NT2/D1 (cell line): ENCODE results near the gene ARHGEF33.

Experiments used
- DNase-seq: peaks from one replicate; pipeline ENCODE4 v3.0.0-alpha.2; 2011; ENCODE audit warnings: low read depth, low spot score
- H3K27me3 ChIP-seq: 2 replicates; pipeline ENCODE4 v1.6.0; 2011; ENCODE audit warnings: mild to moderate bottlenecking; ENCODE audit not compliant: insufficient read length, insufficient read depth
- H3K36me3 ChIP-seq: 2 replicates; pipeline ENCODE4 v1.6.1; 2011; ENCODE audit warnings: mild to moderate bottlenecking, low read length, mixed read lengths; ENCODE audit not compliant: insufficient read depth, insufficient read length
- H3K4me1 ChIP-seq: 2 replicates; pipeline ENCODE4 v1.5.1; 2011; ENCODE audit not compliant: insufficient read depth, insufficient read length
- H3K4me3 ChIP-seq: 2 replicates; pipeline ENCODE4 v1.5.1; 2011; ENCODE audit warnings: low read depth; ENCODE audit not compliant: insufficient read length
- H3K9ac ChIP-seq: 2 replicates; pipeline ENCODE4 v1.6.0; 2011; ENCODE audit warnings: low read depth; ENCODE audit not compliant: insufficient read length
- H3K9me3 ChIP-seq: 2 replicates; pipeline ENCODE4 v1.5.1; 2011; ENCODE audit warnings: mild to moderate bottlenecking, low read length; ENCODE audit not compliant: insufficient read depth
- SUZ12 ChIP-seq: IDR thresholded peaks from 2 replicates; pipeline ENCODE4 v1.6.1; 2011; ENCODE audit not compliant: insufficient read length, insufficient read depth; ENCODE audit errors: extremely low read depth
- YY1 ChIP-seq: IDR thresholded peaks from 2 replicates; pipeline ENCODE4 v1.6.1; 2011; ENCODE audit not compliant: insufficient read length, insufficient read depth
- ZNF274 ChIP-seq: IDR thresholded peaks from 2 replicates; pipeline ENCODE4 v1.6.1; 2011; ENCODE audit warnings: mild to moderate bottlenecking, low read depth, low read length

ARHGEF33 gene

GRCh38 chr2:38966006-38966405 lies 76.3 kb downstream of the ARHGEF33 start:
- no peak overlapping the region for H3K9ac ChIP-seq
- H3K36me3 ChIP-seq: no peaks in the 10 kb centered on the region
- no peak for DNase-seq
- H3K4me1 ChIP-seq: no peaks in the 10 kb centered on the region
- no peaks in the 10 kb centered on the region for H3K9me3 ChIP-seq
- TF ChIP-seq SUZ12 (no peak), ZNF274 (no peak), YY1 (no peak)
- H3K4me3 ChIP-seq: no peak overlapping the region
- no peaks in the 10 kb centered on the region for H3K27me3 ChIP-seq

- DNase-seq: peak; percentile 20
- H3K4me3 ChIP-seq: no peak overlapping the region
- no peaks in the 10 kb centered on the region for H3K9me3 ChIP-seq
- no peaks in the 10 kb centered on the region for H3K27me3 ChIP-seq
- no peaks in the 10 kb centered on the region for H3K36me3 ChIP-seq
- H3K4me1 ChIP-seq: no peaks in the 10 kb centered on the region
- H3K9ac ChIP-seq: no peak overlapping the region
- TF ChIP-seq ZNF274 (no peak), YY1 (no peak), SUZ12 (no peak)
Observed at GRCh38 chr2:38966678-38967077, 77.0 kb downstream of the ARHGEF33 start.

GRCh38 chr2:38968021-38968420 lies 78.3 kb downstream of the ARHGEF33 start:
- no peak overlapping the region for H3K9ac ChIP-seq
- no peaks in the 10 kb centered on the region for H3K9me3 ChIP-seq
- no peaks in the 10 kb centered on the region for H3K27me3 ChIP-seq
- TF ChIP-seq SUZ12: no peak
- TF ChIP-seq YY1: no peak
- TF ChIP-seq ZNF274: no peak
- H3K4me1 ChIP-seq: no peaks in the 10 kb centered on the region
- no peak for DNase-seq
- no peak overlapping the region for H3K4me3 ChIP-seq
- H3K36me3 ChIP-seq: no peaks in the 10 kb centered on the region

GRCh38 chr2:38971377-38971776 lies 81.7 kb downstream of the ARHGEF33 start:
- Histone ChIP-seq H3K36me3 (no peaks in the 10 kb centered on the region), H3K27me3 (no peaks in the 10 kb centered on the region), H3K9ac (no peak overlapping the region), H3K4me1 (no peaks in the 10 kb centered on the region), H3K9me3 (no peaks in the 10 kb centered on the region), H3K4me3 (no peak overlapping the region)
- TF ChIP-seq ZNF274 (no peak), YY1 (no peak), SUZ12 (no peak)
- DNase-seq: no peak

- no peak overlapping the region for H3K4me3 ChIP-seq
- TF ChIP-seq SUZ12 (no peak), ZNF274 (no peak), YY1 (no peak)
- H3K9me3 ChIP-seq: no peaks in the 10 kb centered on the region
- no peaks in the 10 kb centered on the region for H3K4me1 ChIP-seq
- no peak for DNase-seq
- no peaks in the 10 kb centered on the region for H3K27me3 ChIP-seq
- no peak overlapping the region for H3K9ac ChIP-seq
- no peaks in the 10 kb centered on the region for H3K36me3 ChIP-seq
Observed at GRCh38 chr2:38973266-38973665, 83.6 kb downstream of the ARHGEF33 start.

GRCh38 chr2:38975042-38975441 lies 85.4 kb downstream of the ARHGEF33 start:
- Histone ChIP-seq H3K36me3 (no peaks in the 10 kb centered on the region), H3K4me1 (no peaks in the 10 kb centered on the region), H3K4me3 (no peak overlapping the region), H3K9ac (no peak overlapping the region), H3K27me3 (no peaks in the 10 kb centered on the region), H3K9me3 (no peaks in the 10 kb centered on the region)
- TF ChIP-seq SUZ12 (no peak), YY1 (no peak), ZNF274 (no peak)
- no peak for DNase-seq

GRCh38 chr2:38977047-38977446 lies 87.4 kb downstream of the ARHGEF33 start:
- Histone ChIP-seq H3K9ac (no peak overlapping the region), H3K9me3 (no peaks in the 10 kb centered on the region), H3K27me3 (no peaks in the 10 kb centered on the region), H3K4me1 (no peaks in the 10 kb centered on the region), H3K4me3 (no peak overlapping the region), H3K36me3 (no peaks in the 10 kb centered on the region)
- no peak for DNase-seq
- TF ChIP-seq SUZ12: no peak
- TF ChIP-seq YY1: no peak
- TF ChIP-seq ZNF274: no peak

GRCh38 chr2:38978296-38978903 lies 88.7 kb downstream of the ARHGEF33 start:
- Histone ChIP-seq H3K36me3 (no peaks in the 10 kb centered on the region), H3K4me1 (no peaks in the 10 kb centered on the region), H3K4me3 (no peak overlapping the region), H3K9me3 (no peaks in the 10 kb centered on the region), H3K27me3 (no peaks in the 10 kb centered on the region), H3K9ac (no peak overlapping the region)
- no peak for DNase-seq
- TF ChIP-seq SUZ12 (no peak), YY1 (no peak), ZNF274 (no peak)
